ENCODE data around the gene ARHGAP1.

Gene ARHGAP1

DNA sequence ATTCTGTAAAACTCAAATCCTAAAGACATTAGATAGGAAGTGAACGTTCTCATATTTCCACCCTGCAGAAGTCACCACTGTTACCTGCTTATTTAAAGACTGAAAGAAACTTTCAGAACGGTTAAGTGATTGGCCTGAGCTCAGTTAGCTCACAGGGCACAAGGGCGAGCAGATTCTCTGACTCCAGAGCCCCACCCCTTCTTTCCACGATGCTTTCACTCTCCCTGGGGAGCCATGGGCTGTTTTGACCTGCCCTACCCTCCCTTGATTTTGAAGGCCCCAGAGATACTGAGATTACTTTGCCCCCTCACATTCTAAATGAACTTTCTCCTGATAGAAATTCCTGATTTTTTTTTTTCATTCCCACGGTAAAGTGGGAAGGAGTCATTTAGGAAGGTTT, 33.9 kb downstream of the ARHGAP1 start:
- H3K27ac ChIP-seq, result no peak overlapping the region

GRCh38 chr11:46665356-46665755, 35.1 kb downstream of the ARHGAP1 start:
- Histone ChIP-seq H3K9ac (no peak overlapping the region), H3K27ac (no peak overlapping the region), H3K4me3 (no peak overlapping the region), H3K4me2 (no peak overlapping the region), H3K4me1 (peaks cover 43% of the 10 kb centered on the region), H3K9me3 (no peaks in the 10 kb centered on the region), H3K36me3 (peaks cover 96% of the 10 kb centered on the region), H3K27me3 (no peaks in the 10 kb centered on the region), H4K20me1 (no peaks in the 10 kb centered on the region)
- no peak for TF ChIP-seq Cebpa-rat (IDR thresholded peaks at IDR 0.05)

More for the DNA sequence above, 33.9 kb downstream of the ARHGAP1 start:
- Histone ChIP-seq H3K9me3 (no peaks in the 10 kb centered on the region), H3K36me3 (peaks cover 84% of the 10 kb centered on the region), H3K27me3 (no peaks in the 10 kb centered on the region), H3K4me2 (peak overlapping the region; percentile 35), H3K4me3 (no peak overlapping the region), H4K20me1 (no peaks in the 10 kb centered on the region), H3K9ac (peak overlapping the region; percentile 5; the same call in 1 of the 2 replicates), H3K4me1 (peaks cover 52% of the 10 kb centered on the region)
- TF ChIP-seq Cebpa-rat (IDR thresholded peaks at IDR 0.05), result no peak

DNA sequence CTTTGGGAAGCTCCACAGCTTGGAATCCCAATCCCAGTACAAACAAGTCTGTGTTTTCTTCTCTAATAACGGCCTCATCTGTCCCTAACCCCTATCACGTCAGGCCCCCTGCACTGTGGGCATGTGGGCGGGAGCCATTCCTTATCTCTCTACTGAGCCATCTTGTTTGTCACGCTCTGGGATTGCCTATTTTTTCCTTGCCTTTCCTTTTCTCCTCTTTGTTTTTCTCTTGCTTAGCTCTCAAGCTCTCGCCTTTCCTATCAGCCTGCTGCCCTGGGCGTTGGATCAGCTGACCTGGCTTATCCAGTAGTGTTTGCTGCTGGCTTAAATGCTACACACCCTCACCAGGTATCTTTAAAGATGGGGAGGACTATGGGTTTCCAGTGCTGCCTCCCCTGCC, 35.8 kb downstream of the ARHGAP1 start:
- Histone ChIP-seq H3K36me3 (peaks cover 99% of the 10 kb centered on the region), H3K4me2 (no peak overlapping the region), H3K27me3 (no peaks in the 10 kb centered on the region), H3K4me1 (peaks cover 41% of the 10 kb centered on the region), H4K20me1 (no peaks in the 10 kb centered on the region), H3K27ac (no peak overlapping the region), H3K9ac (no peak overlapping the region), H3K4me3 (no peak overlapping the region), H3K9me3 (no peaks in the 10 kb centered on the region)
- TF ChIP-seq Cebpa-rat (IDR thresholded peaks at IDR 0.05), result no peak

GRCh38 chr11:46663277-46663940, 37.0 kb downstream of the ARHGAP1 start:
- Histone ChIP-seq H3K27me3 (no peaks in the 10 kb centered on the region), H3K36me3 (peaks cover 99% of the 10 kb centered on the region), H3K27ac (no peak overlapping the region), H3K9me3 (no peaks in the 10 kb centered on the region), H3K9ac (no peak overlapping the region), H3K4me1 (peaks cover 34% of the 10 kb centered on the region), H4K20me1 (no peaks in the 10 kb centered on the region), H3K4me3 (no peak overlapping the region), H3K4me2 (no peak overlapping the region)
- no peak for TF ChIP-seq Cebpa-rat (IDR thresholded peaks at IDR 0.05)

DNA sequence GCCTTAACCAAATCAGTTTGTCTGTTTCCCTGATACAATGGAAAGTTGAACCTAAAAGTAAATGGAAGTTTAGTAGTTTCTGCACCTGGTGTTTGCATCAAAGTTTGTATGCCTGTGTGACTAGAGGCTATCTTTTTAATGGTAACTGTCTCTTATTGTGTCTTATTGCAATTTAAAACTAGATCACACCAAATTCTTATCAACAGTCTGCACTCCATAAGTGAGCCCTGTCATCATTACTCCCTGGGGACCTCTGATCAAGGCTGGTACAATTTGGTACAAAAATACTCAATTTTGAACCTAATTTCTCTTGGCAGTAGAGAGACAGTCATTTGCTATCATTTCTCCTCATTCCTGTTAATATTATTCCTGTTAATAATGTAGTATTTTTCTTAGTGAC, 38.1 kb downstream of the ARHGAP1 start:
- Histone ChIP-seq H3K36me3 (peaks cover 99% of the 10 kb centered on the region), H3K27ac (no peak overlapping the region), H3K9me3 (no peaks in the 10 kb centered on the region), H3K9ac (no peak overlapping the region), H3K4me1 (peaks cover 26% of the 10 kb centered on the region), H3K4me3 (no peak overlapping the region), H3K27me3 (no peaks in the 10 kb centered on the region), H3K4me2 (no peak overlapping the region), H4K20me1 (no peaks in the 10 kb centered on the region)
- no peak for TF ChIP-seq Cebpa-rat (IDR thresholded peaks at IDR 0.05)

- Histone ChIP-seq H4K20me1 (no peaks in the 10 kb centered on the region), H3K27me3 (no peaks in the 10 kb centered on the region), H3K27ac (no peak overlapping the region), H3K9me3 (no peaks in the 10 kb centered on the region), H3K4me1 (peaks cover 20% of the 10 kb centered on the region), H3K36me3 (peaks cover 99% of the 10 kb centered on the region), H3K4me2 (no peak overlapping the region), H3K4me3 (no peak overlapping the region), H3K9ac (no peak overlapping the region)
- TF ChIP-seq Cebpa-rat (IDR thresholded peaks at IDR 0.05), result no peak
These were observed 38.6 kb downstream of the ARHGAP1 start for GRCh38 chr11:46661836-46662235.

- peaks cover 100% of the 10 kb centered on the region for H3K36me3 ChIP-seq
- no peaks in the 10 kb centered on the region for H3K9me3 ChIP-seq
These were observed 40.5 kb downstream of the ARHGAP1 start for GRCh38 chr11:46659908-46660307.

DNA sequence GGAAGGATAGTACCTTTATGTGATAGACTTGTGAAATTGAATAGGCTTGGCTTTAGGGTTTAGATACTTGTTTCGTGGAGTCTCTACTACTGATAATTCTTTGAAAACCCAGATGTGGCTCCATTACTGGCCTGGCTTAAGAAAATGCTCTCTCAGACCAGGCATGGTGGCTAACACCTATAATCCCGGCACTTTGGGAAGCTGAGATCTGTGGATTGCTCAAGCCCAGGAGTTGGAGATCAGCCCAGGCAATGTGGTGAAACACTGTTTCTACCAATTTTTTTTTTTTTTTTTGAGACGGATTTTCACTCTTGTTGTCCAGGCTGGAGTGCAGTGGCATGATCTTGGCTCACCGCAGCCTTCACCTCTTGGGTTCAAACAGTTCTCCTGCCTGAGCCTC, 42.2 kb downstream of the ARHGAP1 start:
- Histone ChIP-seq H3K27me3 (no peaks in the 10 kb centered on the region), H3K36me3 (peaks cover 97% of the 10 kb centered on the region), H3K9ac (no peak overlapping the region), H3K27ac (no peak overlapping the region), H3K4me3 (no peak overlapping the region), H3K9me3 (no peaks in the 10 kb centered on the region), H4K20me1 (no peaks in the 10 kb centered on the region), H3K4me1 (peaks cover 10% of the 10 kb centered on the region; the same call in 1 of the 2 replicates), H3K4me2 (no peak overlapping the region)
- TF ChIP-seq Cebpa-rat (IDR thresholded peaks at IDR 0.05), result no peak

More at GRCh38 chr11:46659908-46660307, 40.5 kb downstream of the ARHGAP1 start:
- Histone ChIP-seq H3K4me2 (no peak overlapping the region), H3K4me1 (peaks cover 10% of the 10 kb centered on the region; the same call in 1 of the 2 replicates), H3K27ac (peak overlapping the region; percentile 13; the same call in 1 of the 2 replicates), H3K9ac (no peak overlapping the region), H3K4me3 (no peak overlapping the region), H4K20me1 (no peaks in the 10 kb centered on the region), H3K27me3 (no peaks in the 10 kb centered on the region)
- TF ChIP-seq Cebpa-rat (IDR thresholded peaks at IDR 0.05), result 0 out of 2 replicates have a peak, but pooled peaks have one; percentile 10

- no peaks in the 10 kb centered on the region for H3K9me3 ChIP-seq
- no peak overlapping the region for H3K4me2 ChIP-seq
- peaks cover 10% of the 10 kb centered on the region; the same call in 1 of the 2 replicates for H3K4me1 ChIP-seq
- H3K27me3 ChIP-seq, result no peaks in the 10 kb centered on the region
- H4K20me1 ChIP-seq, result no peaks in the 10 kb centered on the region
- H3K9ac ChIP-seq, result no peak overlapping the region
- H3K4me3 ChIP-seq, result no peak overlapping the region
- H3K27ac ChIP-seq, result no peak overlapping the region
- H3K36me3 ChIP-seq, result peaks cover 97% of the 10 kb centered on the region
- no peak for TF ChIP-seq Cebpa-rat (IDR thresholded peaks at IDR 0.05)
These were observed 43.2 kb downstream of the ARHGAP1 start for GRCh38 chr11:46657186-46657585.

- Histone ChIP-seq H3K27me3 (no peaks in the 10 kb centered on the region), H3K4me3 (no peak overlapping the region), H4K20me1 (no peaks in the 10 kb centered on the region), H3K27ac (no peak overlapping the region), H3K9ac (no peak overlapping the region), H3K4me1 (peaks cover 10% of the 10 kb centered on the region; the same call in 1 of the 2 replicates), H3K9me3 (no peaks in the 10 kb centered on the region), H3K4me2 (no peak overlapping the region), H3K36me3 (peaks cover 97% of the 10 kb centered on the region)
- TF ChIP-seq Cebpa-rat (IDR thresholded peaks at IDR 0.05), result no peak
These were observed 44.8 kb downstream of the ARHGAP1 start for GRCh38 chr11:46655631-46656030.

Measured in BLaER1 (cell line).